ENCODE results near the gene SNX9. TPM values are rescaled to one million over a fixed set of nuclear protein-coding genes. Genes with fewer than 3 reads are reported as not detected.

SNX9 gene
- total RNA-seq, 1 experiment from 2014 or later = 31.3 TPM

DNA sequence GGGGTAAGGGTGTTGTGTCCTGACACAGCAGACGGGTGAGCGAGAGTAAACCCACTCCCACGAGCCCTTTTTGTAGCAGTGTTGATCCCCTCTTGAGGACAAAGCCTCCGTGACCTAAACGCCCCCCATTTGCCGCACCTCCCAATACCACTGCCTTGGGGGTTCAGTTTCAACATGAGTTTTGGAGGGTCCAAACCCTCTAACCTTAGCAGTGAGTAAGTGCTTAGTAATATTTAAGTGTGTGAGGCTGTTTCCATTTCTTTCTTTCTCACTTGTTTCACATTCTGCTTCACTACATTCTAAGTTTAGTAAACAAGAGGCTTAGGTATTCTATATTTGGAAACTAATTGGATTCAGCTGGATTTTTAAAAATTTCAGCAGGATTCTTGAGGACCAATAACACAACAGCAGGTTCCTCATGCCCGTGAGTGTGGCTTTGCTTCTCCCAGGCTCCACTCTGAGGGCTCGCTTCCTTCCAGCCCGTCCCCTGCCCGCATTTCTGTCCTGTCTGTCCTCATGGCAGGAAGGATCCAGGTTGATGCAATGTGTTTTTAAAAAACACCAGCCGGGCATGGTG is 41.2 kb downstream of the SNX9 start:
- H3K4me1 Mint-ChIP-seq = peaks cover 26 to 36% of the 10 kb centered on the region in 2 experiments
- Histone ChIP-seq H3K9ac (ENCODE audit: extremely low read depth, insufficient read length, low read length) (no peak overlapping the region), H2BK120ac (ENCODE audit: low read depth, low read length, poor library complexity, severe bottlenecking) (no peak overlapping the region), H2BK20ac (ENCODE audit: low read depth, low read length, poor library complexity, severe bottlenecking) (no peak overlapping the region), H3K4me2 (ENCODE audit: insufficient read depth, insufficient read length, low read length) (no peak overlapping the region), H3K4me1 (ENCODE audit: insufficient read depth, low read length) (peaks cover 3% of the 10 kb centered on the region; the same call in 1 of the 2 replicates), H3K56ac (ENCODE audit: insufficient read length, low read depth, low read length) (no peak overlapping the region), H3K14ac (ENCODE audit: insufficient read depth, low read length) (no peak overlapping the region), H2BK15ac (ENCODE audit: low read depth, low read length) (no peak overlapping the region), H3K23ac (ENCODE audit: insufficient read length, low read depth, low read length) (no peak overlapping the region), H3K4ac (ENCODE audit: low read depth, low read length) (no peak overlapping the region), H4K8ac (replicated peaks; ENCODE audit: insufficient read length, low read depth, low read length) (no peak overlapping the region), H2BK5ac (ENCODE audit: insufficient read length, low read length) (no peak overlapping the region), H2AK5ac (ENCODE audit: insufficient read length, low read length) (no peak overlapping the region), H3K27ac (ENCODE audit: insufficient read length, low read depth, low read length) (no peak overlapping the region), H3K27me3 (ENCODE audit: insufficient read depth, low read length) (no peaks in the 10 kb centered on the region), H3K23me2 (ENCODE audit: insufficient read length, low read depth, low read length, poor library complexity, severe bottlenecking) (no peaks in the 10 kb centered on the region), H3K18ac (ENCODE audit: insufficient read length, low read depth, low read length) (no peak overlapping the region), H2AFZ (ENCODE audit: low read length) (no peak overlapping the region), H3T11ph (ENCODE audit: low read length) (no peak overlapping the region), H3K79me1 (ENCODE audit: insufficient read depth, low read depth, low read length, poor library complexity, severe bottlenecking) (peaks cover 4% of the 10 kb centered on the region), H4K5ac (ENCODE audit: insufficient read length, low read depth, low read length) (no peak overlapping the region), H3K9me3 (ENCODE audit: control insufficient read depth, low read depth, low read length) (no peaks in the 10 kb centered on the region), H4K91ac (ENCODE audit: insufficient read length, low read depth, low read length) (no peak overlapping the region), H2BK12ac (ENCODE audit: insufficient read length, low read depth, low read length) (no peak overlapping the region), H3K79me2 (ENCODE audit: insufficient read depth, low read length) (peaks cover 17% of the 10 kb centered on the region; the same call in 1 of the 2 replicates), H4K20me1 (ENCODE audit: control insufficient read depth, insufficient read depth, insufficient read length) (no peaks in the 10 kb centered on the region)
- no peak for DNase-seq
- no CpG with 5 or more reads among the region's 11 CpGs for WGBS (ENCODE audit: extremely low coverage, insufficient read length, low lambda C conversion rate)
- H3K36me3 Mint-ChIP-seq (ENCODE audit: insufficient read depth in 1 of 3, low read depth in 3 of 3) = peaks cover 0 to 8% (median 8%) of the 10 kb centered on the region in 3 experiments; a peak in 3 of 7 replicates
- no peak overlapping the region for H3K4me3 Mint-ChIP-seq
- TF ChIP-seq CTCF (conservative IDR thresholded peaks at IDR 0.05) = no peak
- H3K27me3 Mint-ChIP-seq (ENCODE audit: low read depth) = no peaks in the 10 kb centered on the region
- no peaks in the 10 kb centered on the region for H3K9me3 Mint-ChIP-seq
- H3K27ac Mint-ChIP-seq = no peak overlapping the region

Data from H9 (cell line).